ENCODE data around the gene TSNAXIP1.
A peak's percentile ranks its signal among the peaks of the same experiment; 100 is the strongest.

TSNAXIP1 gene, protein sequence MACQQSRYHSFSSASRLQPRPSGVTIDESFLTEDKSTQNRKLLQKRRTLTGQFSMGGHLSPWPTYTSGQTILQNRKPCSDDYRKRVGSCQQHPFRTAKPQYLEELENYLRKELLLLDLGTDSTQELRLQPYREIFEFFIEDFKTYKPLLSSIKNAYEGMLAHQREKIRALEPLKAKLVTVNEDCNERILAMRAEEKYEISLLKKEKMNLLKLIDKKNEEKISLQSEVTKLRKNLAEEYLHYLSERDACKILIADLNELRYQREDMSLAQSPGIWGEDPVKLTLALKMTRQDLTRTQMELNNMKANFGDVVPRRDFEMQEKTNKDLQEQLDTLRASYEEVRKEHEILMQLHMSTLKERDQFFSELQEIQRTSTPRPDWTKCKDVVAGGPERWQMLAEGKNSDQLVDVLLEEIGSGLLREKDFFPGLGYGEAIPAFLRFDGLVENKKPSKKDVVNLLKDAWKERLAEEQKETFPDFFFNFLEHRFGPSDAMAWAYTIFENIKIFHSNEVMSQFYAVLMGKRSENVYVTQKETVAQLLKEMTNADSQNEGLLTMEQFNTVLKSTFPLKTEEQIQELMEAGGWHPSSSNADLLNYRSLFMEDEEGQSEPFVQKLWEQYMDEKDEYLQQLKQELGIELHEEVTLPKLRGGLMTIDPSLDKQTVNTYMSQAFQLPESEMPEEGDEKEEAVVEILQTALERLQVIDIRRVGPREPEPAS

GRCh38 chr16:67806428-67807147 lies at the start of gene TSNAXIP1, which contains the start of gene RANBP10:
TSNAXIP1 (plus strand) TSS chr16:67806889; CDS start chr16:67807150, 261 bp downstream.
RANBP10 (minus strand) TSS chr16:67806560; CDS start chr16:67806536, 24 bp downstream.
- DNase-seq, result peak; percentile 93

GRCh38 chr16:67758006-67758405 lies 48.7 kb upstream of the TSNAXIP1 start:
- DNase-seq, result no peak

- no peak for DNase-seq
Measured at GRCh38 chr16:67758966-67759365, 47.7 kb upstream of the TSNAXIP1 start.

GRCh38 chr16:67760206-67760955 lies 46.3 kb upstream of the TSNAXIP1 start:
- DNase-seq, result no peak

DNA sequence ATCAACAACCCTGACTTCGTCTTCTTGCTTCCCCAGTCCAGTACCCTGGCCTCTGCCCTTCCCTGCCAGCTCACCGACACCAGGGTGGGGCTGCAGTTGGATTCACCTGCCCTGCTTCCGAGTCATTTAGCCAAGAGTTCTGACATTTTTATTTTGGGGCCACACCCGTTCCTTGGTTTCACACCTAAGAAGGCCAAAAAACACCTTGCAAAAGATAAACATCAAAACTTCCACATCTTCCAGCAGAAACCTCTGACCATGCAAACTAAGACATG lies 45.8 kb upstream of the TSNAXIP1 start:
- DNase-seq, result no peak

DNA sequence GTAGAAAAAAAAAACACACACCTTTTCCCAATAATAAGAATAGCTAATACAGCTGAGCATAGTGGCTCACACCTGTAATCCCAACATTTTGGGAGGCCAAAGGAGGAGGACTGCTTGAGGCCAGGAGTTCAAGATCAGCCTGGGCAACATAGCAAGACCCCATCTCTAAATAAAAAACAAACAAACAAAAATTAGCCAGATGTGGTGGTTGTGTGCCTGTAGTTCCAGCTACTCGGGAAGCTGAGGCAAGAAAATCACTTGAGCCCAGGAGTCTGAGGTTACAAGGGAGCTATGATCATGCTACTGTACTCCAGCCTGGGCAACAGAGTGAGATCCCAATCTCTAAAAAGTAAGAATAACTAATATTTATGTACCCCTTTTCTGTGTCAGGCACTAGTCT lies 44.8 kb upstream of the TSNAXIP1 start:
- no peak for DNase-seq

GRCh38 chr16:67762385-67762784 lies 44.3 kb upstream of the TSNAXIP1 start:
- no peak for DNase-seq

DNA sequence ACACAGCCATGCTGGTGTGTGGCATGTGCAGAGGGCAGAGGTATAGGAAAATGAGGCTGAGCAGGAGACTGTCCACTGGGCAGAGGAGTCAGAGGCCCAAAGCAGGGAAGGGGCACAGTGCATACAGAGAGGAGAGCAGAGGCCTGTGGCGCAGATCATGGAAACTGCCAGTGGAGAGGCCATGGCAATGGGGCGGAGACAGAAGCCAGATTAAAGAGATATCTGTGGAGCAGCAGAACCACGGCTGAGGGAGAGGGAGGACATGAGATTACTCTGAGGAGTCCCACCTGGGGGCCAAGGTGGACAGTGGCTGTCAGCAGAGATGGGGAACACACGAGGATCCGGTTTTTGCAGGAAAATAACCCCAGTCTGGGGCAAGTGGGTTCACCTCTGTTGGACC lies 43.6 kb upstream of the TSNAXIP1 start:
- no peak for DNase-seq

- DNase-seq, result no peak
Measured at GRCh38 chr16:67764158-67764667, 42.5 kb upstream of the TSNAXIP1 start.

- no peak for DNase-seq
Measured at GRCh38 chr16:67766291-67766690, 40.4 kb upstream of the TSNAXIP1 start.

DNA sequence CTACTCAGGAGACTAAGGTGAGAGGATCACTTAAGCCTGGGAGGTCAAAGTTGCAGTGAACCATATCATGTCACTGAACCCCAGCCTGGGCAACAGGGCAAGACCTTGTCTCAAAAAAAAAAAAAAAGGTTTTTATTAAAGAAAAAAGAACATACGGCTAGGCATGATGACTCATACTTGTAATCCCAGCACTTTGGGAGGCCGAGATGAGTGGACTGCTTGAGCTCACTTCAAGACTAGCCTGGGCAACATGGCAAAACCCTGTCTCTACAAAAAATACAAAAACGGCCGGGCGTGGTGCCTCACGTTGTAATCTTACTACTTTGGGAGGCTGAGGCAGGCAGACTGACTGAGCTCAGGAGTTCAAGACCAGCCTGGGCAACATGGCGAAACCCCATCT lies 38.7 kb upstream of the TSNAXIP1 start:
- no peak for DNase-seq

DNA sequence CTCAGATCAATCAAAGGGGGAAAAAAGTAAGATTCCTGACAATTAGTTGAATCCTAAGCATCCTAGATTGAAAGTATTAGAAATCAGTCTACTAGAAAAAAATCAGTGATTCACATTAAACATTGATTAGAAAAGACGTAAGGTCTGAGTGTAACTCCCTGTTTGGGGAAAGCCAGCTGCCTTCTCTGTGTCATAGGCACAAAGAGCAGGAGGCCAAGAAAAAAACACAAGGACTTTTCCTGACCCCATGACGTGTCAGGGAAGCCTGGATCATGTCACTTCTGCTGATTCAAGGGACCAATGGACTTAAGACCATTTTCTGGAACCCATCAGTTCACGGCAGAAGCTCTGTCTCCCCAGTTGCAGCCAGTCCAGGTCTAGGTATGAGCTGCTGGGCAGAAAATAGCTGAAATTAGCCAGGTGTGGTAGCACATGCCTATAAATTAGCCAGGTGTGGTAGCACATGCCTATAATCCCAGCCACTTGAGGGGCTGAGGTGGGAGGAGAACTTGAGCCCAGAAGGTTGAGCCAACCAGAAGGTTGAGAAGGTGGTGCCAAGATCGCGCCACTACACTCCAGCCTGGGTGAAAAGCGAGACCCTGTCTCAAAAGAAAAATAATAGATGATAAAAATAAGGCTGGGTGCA lies 36.2 kb upstream of the TSNAXIP1 start:
- DNase-seq, result no peak

GRCh38 chr16:67773099-67773498 lies 33.6 kb upstream of the TSNAXIP1 start:
- DNase-seq, result no peak

DNA sequence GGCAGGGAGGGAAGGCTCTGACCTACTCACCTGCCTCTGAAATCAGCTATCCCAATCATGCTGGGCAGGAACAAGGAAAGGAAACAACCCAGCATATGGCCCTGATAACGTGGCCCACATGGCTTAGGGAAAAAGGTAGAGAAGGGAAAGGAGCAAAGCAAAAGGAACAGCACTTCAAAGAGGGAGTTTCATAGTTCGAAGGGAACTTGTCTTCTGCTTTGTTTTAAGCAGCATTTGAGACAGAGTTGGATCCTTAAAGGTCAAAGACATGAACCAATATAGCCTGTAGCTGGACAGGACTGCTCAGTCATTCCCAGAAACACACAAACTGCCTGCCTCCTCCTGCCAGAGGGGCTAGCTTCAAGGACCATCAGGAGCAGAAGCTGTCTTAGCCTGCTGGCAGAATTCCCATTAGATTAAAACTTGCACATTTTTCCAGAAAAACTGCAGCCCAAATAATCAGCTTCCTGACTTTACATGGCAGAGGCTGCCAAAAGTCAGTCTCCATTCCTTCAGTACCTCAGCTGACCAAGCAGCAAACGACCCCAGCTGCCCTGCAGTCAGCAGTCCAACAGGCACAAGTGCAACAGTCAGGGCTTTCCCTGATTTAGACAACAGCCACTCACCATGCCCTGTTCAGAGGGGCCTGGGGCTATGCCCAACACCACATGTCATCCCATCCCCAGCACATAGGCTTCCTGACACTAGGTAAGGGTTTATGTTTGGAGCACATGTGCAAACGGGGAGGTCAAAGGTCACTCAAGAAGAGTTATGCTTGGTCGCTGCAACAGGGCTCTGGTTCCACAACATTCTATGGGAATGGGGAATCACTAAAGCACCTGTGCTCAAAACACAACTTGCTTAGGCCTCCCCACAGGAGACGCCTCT lies 32.9 kb upstream of the TSNAXIP1 start:
- no peak for DNase-seq

GRCh38 chr16:67774457-67774853 lies 32.2 kb upstream of the TSNAXIP1 start:
- no peak for DNase-seq

DNA sequence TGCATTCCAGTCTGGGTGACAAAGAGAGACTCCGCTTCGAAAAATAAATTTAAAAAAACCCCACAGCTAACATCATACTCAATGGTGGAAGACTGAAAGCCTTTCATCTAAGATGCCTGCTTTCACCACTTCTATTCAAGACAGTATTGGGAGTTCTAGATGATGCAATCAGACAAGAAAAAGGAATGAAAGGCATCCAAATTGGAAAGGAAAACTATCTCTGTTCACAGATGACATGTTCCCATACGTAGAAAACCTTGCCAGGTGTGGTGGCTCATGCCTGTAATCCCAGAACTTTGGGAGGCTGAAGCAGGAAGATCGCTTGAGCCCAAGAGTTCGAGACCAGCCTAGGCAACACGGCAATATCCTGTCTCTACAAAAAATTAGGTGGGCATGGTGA lies 31.4 kb upstream of the TSNAXIP1 start:
- no peak for DNase-seq

GRCh38 chr16:67779256-67780014 lies 27.3 kb upstream of the TSNAXIP1 start:
- DNase-seq, result no peak

GRCh38 chr16:67780847-67781564 lies 25.7 kb upstream of the TSNAXIP1 start:
- no peak for DNase-seq

- DNase-seq, result no peak
Measured at GRCh38 chr16:67781565-67781921, 25.1 kb upstream of the TSNAXIP1 start.

Measured in activated effector memory CD4-positive, alpha-beta T cell treated with Interleukin-2 at 50 U/mL for 16 hours (primary cell).